C4-2B (cell line): ENCODE data around the gene CFTR.

Experiments used
- ZFX ChIP-seq: fragments of 450-650 bp; IDR thresholded peaks from 2 replicates; pipeline ENCODE4 v1.6.1; 2017
- TF ChIP-seq, protein P1 (sequence below): fragments of 450-650 bp; conservative IDR thresholded peaks from 2 replicates; pipeline ENCODE4 v1.5.1; 2017; ENCODE audit warnings: mild to moderate bottlenecking

DNA sequence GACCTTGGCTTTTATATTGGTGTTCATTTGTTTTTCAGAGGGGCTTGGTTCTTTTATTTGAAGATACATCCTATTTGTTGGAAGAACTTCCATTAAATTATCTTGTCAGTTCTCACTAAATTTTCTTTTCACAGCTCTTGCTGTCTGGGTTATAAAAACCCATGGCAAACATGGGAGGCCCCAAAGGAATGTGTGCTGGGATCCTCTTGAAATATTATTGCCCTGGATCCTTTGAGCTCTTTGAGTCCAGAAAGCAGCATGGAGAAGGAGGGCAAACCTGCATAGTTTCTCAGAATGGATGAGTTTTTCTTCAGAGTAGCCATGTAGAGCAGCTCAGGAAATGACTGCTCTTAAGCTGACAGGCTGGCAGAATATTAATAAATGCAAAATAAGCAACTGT, 206.0 kb downstream of the CFTR start:
- TF ChIP-seq, protein P1, sequence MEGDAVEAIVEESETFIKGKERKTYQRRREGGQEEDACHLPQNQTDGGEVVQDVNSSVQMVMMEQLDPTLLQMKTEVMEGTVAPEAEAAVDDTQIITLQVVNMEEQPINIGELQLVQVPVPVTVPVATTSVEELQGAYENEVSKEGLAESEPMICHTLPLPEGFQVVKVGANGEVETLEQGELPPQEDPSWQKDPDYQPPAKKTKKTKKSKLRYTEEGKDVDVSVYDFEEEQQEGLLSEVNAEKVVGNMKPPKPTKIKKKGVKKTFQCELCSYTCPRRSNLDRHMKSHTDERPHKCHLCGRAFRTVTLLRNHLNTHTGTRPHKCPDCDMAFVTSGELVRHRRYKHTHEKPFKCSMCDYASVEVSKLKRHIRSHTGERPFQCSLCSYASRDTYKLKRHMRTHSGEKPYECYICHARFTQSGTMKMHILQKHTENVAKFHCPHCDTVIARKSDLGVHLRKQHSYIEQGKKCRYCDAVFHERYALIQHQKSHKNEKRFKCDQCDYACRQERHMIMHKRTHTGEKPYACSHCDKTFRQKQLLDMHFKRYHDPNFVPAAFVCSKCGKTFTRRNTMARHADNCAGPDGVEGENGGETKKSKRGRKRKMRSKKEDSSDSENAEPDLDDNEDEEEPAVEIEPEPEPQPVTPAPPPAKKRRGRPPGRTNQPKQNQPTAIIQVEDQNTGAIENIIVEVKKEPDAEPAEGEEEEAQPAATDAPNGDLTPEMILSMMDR = no peak
- no peak for TF ChIP-seq ZFX
